Measurements from ENCODE around the gene FBXO45. TPM values are rescaled to one million over a fixed set of nuclear protein-coding genes. Genes with fewer than 3 reads are reported as not detected.
"Not testable (repeated sequence)": the region's sequence is repeated elsewhere in the genome, so short reads cannot be mapped to it uniquely, and the experiment has no call there.

FBXO45 gene
- total RNA-seq, 1 donor from 2014 or later: 11.3 TPM

DNA sequence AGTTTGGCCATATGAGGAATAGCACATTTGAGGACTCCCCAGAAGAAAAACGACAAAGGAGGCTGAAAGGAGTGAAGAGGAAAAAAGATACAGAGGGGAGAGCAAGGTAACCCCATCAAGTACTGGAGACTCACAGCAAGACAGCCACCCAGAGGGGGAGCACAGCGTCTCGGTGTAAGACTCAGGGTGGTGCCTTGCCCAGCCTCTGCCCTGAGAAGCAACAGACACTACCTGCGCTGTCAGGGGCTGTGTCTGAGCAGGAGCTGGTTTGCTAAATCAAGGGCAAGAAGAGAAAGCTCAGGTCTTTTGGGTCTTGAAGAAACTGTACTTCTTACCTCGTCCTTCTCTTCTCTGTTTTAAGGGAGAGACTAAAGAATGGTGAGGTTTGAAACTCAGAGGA, 27.9 kb downstream of the FBXO45 start:
- FAIRE-seq (no peak), DNase-seq (ENCODE audit: low read depth) (no peak)
- H3K4me3 ChIP-seq (ENCODE audit: insufficient read depth, low read depth, low read length): no peak overlapping the region
- no peak overlapping the region for H3K9ac ChIP-seq (ENCODE audit: low read length)
- H3K36me3 ChIP-seq (ENCODE audit: insufficient read depth, low read length): no peaks in the 10 kb centered on the region
- peaks cover 2% of the 10 kb centered on the region for H3K9me3 Mint-ChIP-seq (ENCODE audit: unreplicated experiment)
- no peaks in the 10 kb centered on the region for H3K9me3 ChIP-seq (ENCODE audit: insufficient read depth, low read depth, low read length)
- peaks cover 5% of the 10 kb centered on the region for H3K27me3 ChIP-seq (ENCODE audit: insufficient read depth, low read length)
- no peak overlapping the region for H3K27ac ChIP-seq (ENCODE audit: low read depth, low read length)
- H2AFZ ChIP-seq (ENCODE audit: low read depth, low read length): no peak overlapping the region
- no peak overlapping the region for H3K27ac Mint-ChIP-seq (ENCODE audit: unreplicated experiment)
- H3K4me3 Mint-ChIP-seq (ENCODE audit: unreplicated experiment): no peak overlapping the region
- no peaks in the 10 kb centered on the region for H3K4me1 ChIP-seq (ENCODE audit: insufficient read depth, low read length)
- TF ChIP-seq, protein P1, sequence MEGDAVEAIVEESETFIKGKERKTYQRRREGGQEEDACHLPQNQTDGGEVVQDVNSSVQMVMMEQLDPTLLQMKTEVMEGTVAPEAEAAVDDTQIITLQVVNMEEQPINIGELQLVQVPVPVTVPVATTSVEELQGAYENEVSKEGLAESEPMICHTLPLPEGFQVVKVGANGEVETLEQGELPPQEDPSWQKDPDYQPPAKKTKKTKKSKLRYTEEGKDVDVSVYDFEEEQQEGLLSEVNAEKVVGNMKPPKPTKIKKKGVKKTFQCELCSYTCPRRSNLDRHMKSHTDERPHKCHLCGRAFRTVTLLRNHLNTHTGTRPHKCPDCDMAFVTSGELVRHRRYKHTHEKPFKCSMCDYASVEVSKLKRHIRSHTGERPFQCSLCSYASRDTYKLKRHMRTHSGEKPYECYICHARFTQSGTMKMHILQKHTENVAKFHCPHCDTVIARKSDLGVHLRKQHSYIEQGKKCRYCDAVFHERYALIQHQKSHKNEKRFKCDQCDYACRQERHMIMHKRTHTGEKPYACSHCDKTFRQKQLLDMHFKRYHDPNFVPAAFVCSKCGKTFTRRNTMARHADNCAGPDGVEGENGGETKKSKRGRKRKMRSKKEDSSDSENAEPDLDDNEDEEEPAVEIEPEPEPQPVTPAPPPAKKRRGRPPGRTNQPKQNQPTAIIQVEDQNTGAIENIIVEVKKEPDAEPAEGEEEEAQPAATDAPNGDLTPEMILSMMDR (IDR thresholded peaks at IDR 0.05; ENCODE audit: insufficient read depth, low read depth, low read length): no peak
- TF ChIP-seq EZH2 (IDR thresholded peaks at IDR 0.05; ENCODE audit: insufficient read depth, low read length): no peak
- H3K4me1 Mint-ChIP-seq (ENCODE audit: low read depth, unreplicated experiment): no peaks in the 10 kb centered on the region
- H3K79me2 ChIP-seq (ENCODE audit: insufficient read depth, low read length): no peaks in the 10 kb centered on the region
- H3K27me3 Mint-ChIP-seq (ENCODE audit: low read depth, unreplicated experiment): peaks cover 26% of the 10 kb centered on the region
- H4K20me1 ChIP-seq (ENCODE audit: insufficient read depth, low read length): no peaks in the 10 kb centered on the region
- no peak overlapping the region for H3K4me2 ChIP-seq (ENCODE audit: low read length)
- H3K36me3 Mint-ChIP-seq (ENCODE audit: low read depth, unreplicated experiment): no peaks in the 10 kb centered on the region

DNA sequence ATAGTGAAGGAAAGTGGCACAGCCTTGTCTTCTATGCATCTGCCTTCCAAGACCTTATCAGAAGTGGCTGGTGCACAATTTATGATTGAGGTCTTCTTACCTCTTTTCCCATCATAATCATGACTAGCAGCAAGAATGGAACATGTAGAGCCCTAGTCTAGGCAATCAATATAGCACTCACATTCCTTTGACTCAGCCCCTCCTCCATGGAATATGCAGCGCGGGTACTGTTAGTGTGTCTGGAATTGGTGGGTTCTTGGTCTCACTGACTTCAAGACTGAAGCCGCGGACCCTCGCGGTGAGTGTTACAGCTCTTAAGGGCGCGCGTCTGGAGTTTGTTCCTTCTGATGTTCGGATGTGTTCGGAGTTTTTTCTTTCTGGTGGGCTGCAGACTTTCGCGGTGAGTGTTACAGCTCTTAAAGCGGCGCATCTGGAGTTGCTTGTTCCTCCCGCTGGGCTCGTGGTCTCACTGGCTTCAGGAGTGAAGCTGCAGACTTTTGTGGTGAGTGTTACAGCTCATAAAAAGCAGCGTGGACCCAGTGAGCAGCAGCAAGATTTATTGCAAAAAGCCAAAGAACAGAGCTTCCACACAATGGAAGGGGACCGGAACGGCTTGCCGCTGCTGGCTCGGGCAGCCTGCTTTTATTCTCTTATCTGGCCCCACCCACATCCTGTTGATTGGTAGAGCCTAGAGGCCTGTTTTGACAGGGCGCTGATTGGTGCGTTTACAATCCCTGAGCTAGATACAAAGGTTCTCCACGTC, 29.7 kb downstream of the FBXO45 start:
- not testable (repeated sequence) for H3K27me3 ChIP-seq (ENCODE audit: insufficient read depth, low read length); H3K27ac Mint-ChIP-seq (ENCODE audit: unreplicated experiment); H4K20me1 ChIP-seq (ENCODE audit: insufficient read depth, low read length); H3K4me2 ChIP-seq (ENCODE audit: low read length); H3K9me3 ChIP-seq (ENCODE audit: insufficient read depth, low read depth, low read length); H3K9me3 Mint-ChIP-seq (ENCODE audit: unreplicated experiment); H3K4me3 ChIP-seq (ENCODE audit: insufficient read depth, low read depth, low read length); H3K36me3 ChIP-seq (ENCODE audit: insufficient read depth, low read length); H3K4me1 ChIP-seq (ENCODE audit: insufficient read depth, low read length); DNase-seq (ENCODE audit: low read depth); FAIRE-seq; H2AFZ ChIP-seq (ENCODE audit: low read depth, low read length); H3K36me3 Mint-ChIP-seq (ENCODE audit: low read depth, unreplicated experiment); H3K4me1 Mint-ChIP-seq (ENCODE audit: low read depth, unreplicated experiment); H3K27ac ChIP-seq (ENCODE audit: low read depth, low read length); H3K9ac ChIP-seq (ENCODE audit: low read length); H3K79me2 ChIP-seq (ENCODE audit: insufficient read depth, low read length); H3K4me3 Mint-ChIP-seq (ENCODE audit: unreplicated experiment)
- peaks cover 30% of the 10 kb centered on the region for H3K27me3 Mint-ChIP-seq (ENCODE audit: low read depth, unreplicated experiment)

DNA sequence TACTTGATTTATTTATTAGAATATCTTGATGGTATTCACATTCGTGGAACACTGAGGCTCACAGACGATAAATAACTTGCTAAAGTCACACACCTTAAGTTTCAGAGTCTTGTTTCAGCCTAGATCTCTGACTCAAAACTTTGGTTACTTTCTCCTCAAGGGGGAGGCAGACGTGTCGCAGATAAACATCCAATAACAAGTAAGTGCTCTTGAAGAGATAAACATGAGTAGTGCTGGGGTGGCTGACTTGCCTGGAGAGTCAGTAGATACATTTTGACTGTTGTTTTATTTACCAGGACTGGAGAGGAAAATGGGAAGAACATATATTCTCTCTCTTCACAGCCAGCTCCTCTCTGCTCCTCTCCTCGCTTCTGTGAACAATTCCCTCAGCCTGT, 31.3 kb downstream of the FBXO45 start:
- TF ChIP-seq, protein P1 (IDR thresholded peaks at IDR 0.05; ENCODE audit: insufficient read depth, low read depth, low read length): no peak
- TF ChIP-seq EZH2 (IDR thresholded peaks at IDR 0.05; ENCODE audit: insufficient read depth, low read length): no peak
- FAIRE-seq (no peak), DNase-seq (ENCODE audit: low read depth) (no peak)
- H3K36me3 Mint-ChIP-seq (ENCODE audit: low read depth, unreplicated experiment): no peaks in the 10 kb centered on the region
- Histone ChIP-seq H3K79me2 (ENCODE audit: insufficient read depth, low read length) (no peaks in the 10 kb centered on the region), H3K9ac (ENCODE audit: low read length) (no peak overlapping the region), H2AFZ (ENCODE audit: low read depth, low read length) (no peak overlapping the region), H3K4me3 (ENCODE audit: insufficient read depth, low read depth, low read length) (no peak overlapping the region), H3K27ac (ENCODE audit: low read depth, low read length) (no peak overlapping the region), H3K27me3 (ENCODE audit: insufficient read depth, low read length) (peaks cover 9% of the 10 kb centered on the region), H3K9me3 (ENCODE audit: insufficient read depth, low read depth, low read length) (no peaks in the 10 kb centered on the region), H4K20me1 (ENCODE audit: insufficient read depth, low read length) (no peaks in the 10 kb centered on the region), H3K4me2 (ENCODE audit: low read length) (no peak overlapping the region), H3K4me1 (ENCODE audit: insufficient read depth, low read length) (no peaks in the 10 kb centered on the region), H3K36me3 (ENCODE audit: insufficient read depth, low read length) (no peaks in the 10 kb centered on the region)
- H3K27ac Mint-ChIP-seq (ENCODE audit: unreplicated experiment): no peak overlapping the region
- peaks cover 2% of the 10 kb centered on the region for H3K9me3 Mint-ChIP-seq (ENCODE audit: unreplicated experiment)
- H3K27me3 Mint-ChIP-seq (ENCODE audit: low read depth, unreplicated experiment): peaks cover 33% of the 10 kb centered on the region
- no peaks in the 10 kb centered on the region for H3K4me1 Mint-ChIP-seq (ENCODE audit: low read depth, unreplicated experiment)
- H3K4me3 Mint-ChIP-seq (ENCODE audit: unreplicated experiment): no peak overlapping the region
